ENCODE measurements around the gene FGF1. TPM values are rescaled to one million over a fixed set of nuclear protein-coding genes. Genes with fewer than 3 reads are reported as not detected.

Gene FGF1
- total and polyA plus RNA-seq, 2 donors (not counting 1 experiment from before 2014, with no cell fraction given), result not detected

- Histone ChIP-seq H3K4me1 (ENCODE audit: control insufficient read depth in 2 of 2, insufficient read depth in 2 of 2, low read length in 2 of 2) (no peaks in the 10 kb centered on the region), H3K4me3 (ENCODE audit: control extremely low read depth in 1 of 5, extremely low read depth in 1 of 5, insufficient read depth in 1 of 5, low read depth in 2 of 5, low read length in 4 of 5) (no peak overlapping the region), H2AFZ (ENCODE audit: insufficient read depth, low read depth, low read length, poor library complexity, severe bottlenecking) (no peak overlapping the region), H3K36me3 (replicated peaks in 1 of 2; ENCODE audit: control extremely low read depth in 1 of 2, control insufficient read depth in 1 of 2, extremely low read depth in 1 of 2, insufficient read depth in 2 of 2, low read length in 1 of 2) (no peaks in the 10 kb centered on the region), H3K79me2 (ENCODE audit: control insufficient read depth, insufficient read depth, low read length) (no peaks in the 10 kb centered on the region), H3K9ac (ENCODE audit: low read length) (no peak overlapping the region), H3K27me3 (replicated peaks in 1 of 4; ENCODE audit: control extremely low read depth in 1 of 4, control insufficient read depth in 3 of 4, insufficient read depth in 4 of 4, low read length in 3 of 4) (peaks cover 0 to 5% (median 0%) of the 10 kb centered on the region in 4 experiments), H3K4me2 (replicated peaks; ENCODE audit: low read depth, low read length, poor library complexity, severe bottlenecking) (no peak overlapping the region), H3K27ac (ENCODE audit: low read length in 2 of 2) (no peak overlapping the region), H4K20me1 (ENCODE audit: control insufficient read depth, insufficient read depth, low read length, poor library complexity, severe bottlenecking) (no peaks in the 10 kb centered on the region), H3K9me3 (ENCODE audit: control extremely low read depth in 1 of 3, control insufficient read depth in 2 of 3, insufficient read depth in 1 of 3, low read length in 2 of 3) (no peaks in the 10 kb centered on the region)
- POLR2A ChIA-PET, result no interaction called here
- WGBS (ENCODE audit: insufficient coverage), result 97% methylated on average over 7 of the region's 8 CpGs
- ATAC-seq (ENCODE audit: low read depth) (no peak), DNase-seq (no peak)
- TF ChIP-seq CTCF (IDR thresholded peaks at IDR 0.05) (no peak), EZH2 (IDR thresholded peaks at IDR 0.05; ENCODE audit: borderline replicate concordance, insufficient read depth, low read depth, low read length, poor library complexity, severe bottlenecking) (no peak)
- no peak overlapping the region for H3K27ac Mint-ChIP-seq
- peaks cover 8% of the 10 kb centered on the region for H3K4me1 Mint-ChIP-seq
- intact Hi-C loops (cut with micrococcal nuclease), result no loop called here
- no peak overlapping the region for H3K4me3 Mint-ChIP-seq
- CTCF ChIA-PET, result interaction anchor here (0.8 to 1.3 kb wide), 2 partner anchors 221 to 392 kb away, joined by 3 to 4 read pairs; no protein-coding TSS in a partner anchor
- H3K9me3 Mint-ChIP-seq (ENCODE audit: insufficient read depth), result no peaks in the 10 kb centered on the region
- H3K27me3 Mint-ChIP-seq, result peaks cover 27% of the 10 kb centered on the region
Observed at GRCh38 chr5:142544071-142544753, 141.7 kb downstream of the FGF1 start.

- DNase-seq (no peak), ATAC-seq (ENCODE audit: low read depth) (no peak)
- Mint-ChIP-seq H3K4me1 (no peaks in the 10 kb centered on the region), H3K27ac (no peak overlapping the region), H3K4me3 (no peak overlapping the region), H3K9me3 (ENCODE audit: insufficient read depth) (no peaks in the 10 kb centered on the region), H3K27me3 (peaks cover 31% of the 10 kb centered on the region)
- ChIA-PET CTCF (interaction anchor here (0.8 kb wide), 1 partner anchor 219 kb away, joined by 3 read pairs; no protein-coding TSS in a partner anchor), POLR2A (no interaction called here)
- no peaks in the 10 kb centered on the region for H4K20me1 ChIP-seq (ENCODE audit: control insufficient read depth, insufficient read depth, low read length, poor library complexity, severe bottlenecking)
- H3K9ac ChIP-seq (ENCODE audit: low read length), result no peak overlapping the region
- H3K27me3 ChIP-seq (replicated peaks in 1 of 4; ENCODE audit: control extremely low read depth in 1 of 4, control insufficient read depth in 3 of 4, insufficient read depth in 4 of 4, low read length in 3 of 4), result peaks cover 0 to 5% (median 0%) of the 10 kb centered on the region in 4 experiments
- H3K4me2 ChIP-seq (replicated peaks; ENCODE audit: low read depth, low read length, poor library complexity, severe bottlenecking), result no peak overlapping the region
- no peaks in the 10 kb centered on the region for H3K9me3 ChIP-seq (ENCODE audit: control extremely low read depth in 1 of 3, control insufficient read depth in 2 of 3, insufficient read depth in 1 of 3, low read length in 2 of 3)
- H3K4me3 ChIP-seq (ENCODE audit: control extremely low read depth in 1 of 5, extremely low read depth in 1 of 5, insufficient read depth in 1 of 5, low read depth in 2 of 5, low read length in 4 of 5), result no peak overlapping the region
- intact Hi-C loops (cut with micrococcal nuclease), result no loop called here
- no peak overlapping the region for H3K27ac ChIP-seq (ENCODE audit: low read length in 2 of 2)
- no peaks in the 10 kb centered on the region for H3K79me2 ChIP-seq (ENCODE audit: control insufficient read depth, insufficient read depth, low read length)
- 75% methylated on average over 3 of the region's 3 CpGs for WGBS (ENCODE audit: insufficient coverage)
- no peaks in the 10 kb centered on the region for H3K36me3 ChIP-seq (replicated peaks in 1 of 2; ENCODE audit: control extremely low read depth in 1 of 2, control insufficient read depth in 1 of 2, extremely low read depth in 1 of 2, insufficient read depth in 2 of 2, low read length in 1 of 2)
- H3K4me1 ChIP-seq (ENCODE audit: control insufficient read depth in 2 of 2, insufficient read depth in 2 of 2, low read length in 2 of 2), result no peaks in the 10 kb centered on the region
- TF ChIP-seq EZH2 (IDR thresholded peaks at IDR 0.05; ENCODE audit: borderline replicate concordance, insufficient read depth, low read depth, low read length, poor library complexity, severe bottlenecking) (no peak), CTCF (IDR thresholded peaks at IDR 0.05) (no peak)
- no peak overlapping the region for H2AFZ ChIP-seq (ENCODE audit: insufficient read depth, low read depth, low read length, poor library complexity, severe bottlenecking)
Observed at GRCh38 chr5:142542906-142543305, 143.0 kb downstream of the FGF1 start.
